HG03460 (cell line): ENCODE results near the gene RGS17.
"Not testable (repeated sequence)": the region's sequence is repeated elsewhere in the genome, so short reads cannot be mapped to it uniquely, and the experiment has no call there.

Source experiments
- ATAC-seq: cut with Tn5 transposase; IDR thresholded peaks from one replicate; pipeline ENCODE4 v1.9.1; 2021; ENCODE audit not compliant: unreplicated experiment

The RGS17 gene

GRCh38 chr6:153125032-153125431, 6.0 kb downstream of the RGS17 start:
- ATAC-seq = no peak

- peak; percentile 71 for ATAC-seq
These were observed 7.3 kb downstream of the RGS17 start for GRCh38 chr6:153123801-153124200.

- no peak for ATAC-seq
These were observed 9.8 kb downstream of the RGS17 start for GRCh38 chr6:153121311-153121710.

GRCh38 chr6:153117986-153118879, 12.8 kb downstream of the RGS17 start:
- ATAC-seq = peak; percentile 98

GRCh38 chr6:153111082-153111481, 20.0 kb downstream of the RGS17 start:
- ATAC-seq = not testable (repeated sequence)

- ATAC-seq = not testable (repeated sequence)
These were observed 20.5 kb downstream of the RGS17 start for GRCh38 chr6:153110612-153111011.

- ATAC-seq = no peak
These were observed 22.8 kb downstream of the RGS17 start for GRCh38 chr6:153108315-153108714.

- ATAC-seq = no peak
These were observed 25.1 kb downstream of the RGS17 start for GRCh38 chr6:153106021-153106420.

- no peak for ATAC-seq
These were observed 26.9 kb downstream of the RGS17 start for GRCh38 chr6:153104220-153104619.

- ATAC-seq = no peak
These were observed 27.8 kb downstream of the RGS17 start for GRCh38 chr6:153103319-153103655.

GRCh38 chr6:153102605-153103318, 28.3 kb downstream of the RGS17 start:
- no peak for ATAC-seq

GRCh38 chr6:153101461-153101860, 29.6 kb downstream of the RGS17 start:
- ATAC-seq = no peak

- peak; percentile 75 for ATAC-seq
These were observed 31.4 kb downstream of the RGS17 start for GRCh38 chr6:153099636-153100035.

- no peak for ATAC-seq
These were observed 34.3 kb downstream of the RGS17 start for GRCh38 chr6:153096792-153097191.

- ATAC-seq = no peak
These were observed 35.1 kb downstream of the RGS17 start for GRCh38 chr6:153096031-153096430.

GRCh38 chr6:153092082-153093013, 38.7 kb downstream of the RGS17 start:
- peak; percentile 86 for ATAC-seq

- no peak for ATAC-seq
These were observed 40.7 kb downstream of the RGS17 start for GRCh38 chr6:153090241-153090930.

- ATAC-seq = no peak
These were observed 42.3 kb downstream of the RGS17 start for GRCh38 chr6:153088796-153089195.

- ATAC-seq = no peak
These were observed 43.6 kb downstream of the RGS17 start for GRCh38 chr6:153087436-153087835.

GRCh38 chr6:153086225-153086990, 44.7 kb downstream of the RGS17 start:
- ATAC-seq = no peak
